Renal cortex interstitium (tissue), 11 donors: Measurements from ENCODE around the gene RIPOR2. TPM values are rescaled to one million over a fixed set of nuclear protein-coding genes. Genes with fewer than 3 reads are reported as not detected.
"Not testable (repeated sequence)": the region's sequence is repeated elsewhere in the genome, so short reads cannot be mapped to it uniquely, and the experiment has no call there.

Experiments
- DNase-seq, 11 donors: peaks; one replicate each; pipeline ENCODE4 v3.0.0-alpha.2; 2013; ENCODE audit warnings: low read depth in 9 of 11, low spot score in 4 of 11; ENCODE audit errors: extremely low read depth in 1 of 11
- polyA plus RNA-seq, 3 donors: library from polyadenylated mRNA; unstranded; fragments of 120-200 nt; gene quantifications; one replicate each; pipeline ENCODE4 v1.2.1, GENCODE V29; 2013; ENCODE audit not compliant: insufficient read length in 3 of 3

Gene RIPOR2
- polyA plus RNA-seq, 3 donors: 6.6 to 8.8 (median 8.4) TPM

- no peak for DNase-seq
Measured at GRCh38 chr6:24891004-24891403, 44.8 kb downstream of the RIPOR2 start.

GRCh38 chr6:24890471-24890870, 45.3 kb downstream of the RIPOR2 start:
- DNase-seq: no peak

- DNase-seq: no peak
Measured at GRCh38 chr6:24888715-24889370, 46.9 kb downstream of the RIPOR2 start.

GRCh38 chr6:24887545-24888140, 48.1 kb downstream of the RIPOR2 start:
- no peak for DNase-seq

- no peak for DNase-seq
Measured at GRCh38 chr6:24883618-24884017, 52.1 kb downstream of the RIPOR2 start.

- DNase-seq: no peak
Measured at GRCh38 chr6:24882835-24883555, 52.8 kb downstream of the RIPOR2 start.

GRCh38 chr6:24882295-24882694, 53.5 kb downstream of the RIPOR2 start:
- no peak for DNase-seq

GRCh38 chr6:24881376-24881775, 54.4 kb downstream of the RIPOR2 start:
- DNase-seq: no peak

GRCh38 chr6:24880451-24880850, 55.3 kb downstream of the RIPOR2 start:
- no peak for DNase-seq

GRCh38 chr6:24879351-24879750, 56.4 kb downstream of the RIPOR2 start:
- no peak for DNase-seq

GRCh38 chr6:24877747-24878146, 58.0 kb downstream of the RIPOR2 start:
- DNase-seq: not testable (repeated sequence)

GRCh38 chr6:24876499-24877465, 59.0 kb downstream of the RIPOR2 start:
- DNase-seq: no peak

GRCh38 chr6:24875534-24875901, 60.2 kb downstream of the RIPOR2 start:
- DNase-seq: no peak

GRCh38 chr6:24874776-24875533, 60.8 kb downstream of the RIPOR2 start:
- DNase-seq: no peak

- DNase-seq: no peak
Measured at GRCh38 chr6:24874128-24874527, 61.6 kb downstream of the RIPOR2 start.

GRCh38 chr6:24872779-24873178, 63.0 kb downstream of the RIPOR2 start:
- DNase-seq: no peak

- no peak for DNase-seq
Measured at GRCh38 chr6:24868765-24869164, 67.0 kb downstream of the RIPOR2 start.

- no peak for DNase-seq
Measured at GRCh38 chr6:24867104-24867703, 68.6 kb downstream of the RIPOR2 start.
